ENCODE measurements around the gene CHST3.
A peak's percentile ranks its signal among the peaks of the same experiment; 100 is the strongest.

The CHST3 gene

GRCh38 chr10:71978988-71979691 is 14.9 kb downstream of the CHST3 start:
- TF ChIP-seq CTCF (IDR thresholded peaks at IDR 0.05; ENCODE audit: low read length, missing control alignments): no peak
- H3K4me3 ChIP-seq (replicated peaks; ENCODE audit: low read depth, low read length): no peak overlapping the region
- no peak for DNase-seq (ENCODE audit: low read depth)

GRCh38 chr10:71979692-71980062 is 15.5 kb downstream of the CHST3 start:
- H3K4me3 ChIP-seq (replicated peaks; ENCODE audit: low read depth, low read length): no peak overlapping the region
- no peak for DNase-seq (ENCODE audit: low read depth)
- no peak for TF ChIP-seq CTCF (IDR thresholded peaks at IDR 0.05; ENCODE audit: low read length, missing control alignments)

- H3K4me3 ChIP-seq (replicated peaks; ENCODE audit: low read depth, low read length): no peak overlapping the region
- TF ChIP-seq CTCF (IDR thresholded peaks at IDR 0.05; ENCODE audit: low read length, missing control alignments): no peak
- DNase-seq (ENCODE audit: low read depth): peak; percentile 58
These were observed 16.2 kb downstream of the CHST3 start for GRCh38 chr10:71980181-71981014.

- peak; percentile 36 for DNase-seq (ENCODE audit: low read depth)
- H3K4me3 ChIP-seq (replicated peaks; ENCODE audit: low read depth, low read length): no peak overlapping the region
These were observed 17.1 kb downstream of the CHST3 start for GRCh38 chr10:71981015-71981875.

GRCh38 chr10:71981876-71982230 is 17.7 kb downstream of the CHST3 start:
- H3K4me3 ChIP-seq (replicated peaks; ENCODE audit: low read depth, low read length): no peak overlapping the region

More at GRCh38 chr10:71981015-71981875, 17.1 kb downstream of the CHST3 start:
- TF ChIP-seq CTCF (IDR thresholded peaks at IDR 0.05; ENCODE audit: low read length, missing control alignments): no peak

More at GRCh38 chr10:71981876-71982230, 17.7 kb downstream of the CHST3 start:
- TF ChIP-seq CTCF (IDR thresholded peaks at IDR 0.05; ENCODE audit: low read length, missing control alignments): no peak
- no peak for DNase-seq (ENCODE audit: low read depth)

Measured in fibroblast of pulmonary artery (primary cell).